Liver (tissue), 3 donors: Measurements from ENCODE around the gene ZNF366.

Experiments used
- EGR1 ChIP-seq, 2 donors: IDR thresholded peaks; 2 replicates each; pipeline ENCODE4 v1.6.1; 2016 to 2018; ENCODE audit warnings: antibody characterized with exemption in 2 of 2, low read depth in 2 of 2
- HNF4G ChIP-seq: IDR thresholded peaks from 2 replicates; pipeline ENCODE4 v1.6.1; 2016; ENCODE audit warnings: antibody characterized with exemption
- RAD21 ChIP-seq, 2 donors: IDR thresholded peaks; 2 replicates each; pipeline ENCODE4 v1.6.1; 2016; ENCODE audit warnings: antibody characterized with exemption in 2 of 2, mild to moderate bottlenecking in 2 of 2
- RXRA ChIP-seq, 2 donors: IDR thresholded peaks; 2 replicates each; pipeline ENCODE4 v1.6.1; 2017 to 2018; ENCODE audit warnings: antibody characterized with exemption in 2 of 2, mild to moderate bottlenecking in 1 of 2
- SP1 ChIP-seq: IDR thresholded peaks from 2 replicates; pipeline ENCODE4 v1.6.1; 2018; ENCODE audit warnings: antibody characterized with exemption, mild to moderate bottlenecking
- YY1 ChIP-seq: IDR thresholded peaks from 2 replicates; pipeline ENCODE4 v1.6.1; 2016; ENCODE audit warnings: antibody characterized with exemption, mild to moderate bottlenecking
- TF ChIP-seq, protein P1 (sequence below): fragments of 150-350 bp; IDR thresholded peaks from 2 replicates; pipeline ENCODE4 v1.5.1; 2017; ENCODE audit warnings: improper control_type of control experiment, low read depth, low read length; ENCODE audit not compliant: missing input control
- TF ChIP-seq, protein P2 (sequence below): IDR thresholded peaks from 2 replicates; pipeline ENCODE4 v1.6.1; 2016; ENCODE audit warnings: antibody characterized with exemption, mild to moderate bottlenecking
- TF ChIP-seq, protein P3 (sequence below): IDR thresholded peaks from 2 replicates; pipeline ENCODE4 v1.6.1; 2016; ENCODE audit warnings: antibody characterized with exemption
- TF ChIP-seq, protein P4 (sequence below): IDR thresholded peaks from 2 replicates; pipeline ENCODE4 v1.6.1; 2016; ENCODE audit warnings: antibody characterized with exemption
- TF ChIP-seq, protein P5 (sequence below): IDR thresholded peaks from 2 replicates; pipeline ENCODE4 v1.6.1; 2016; ENCODE audit warnings: antibody characterized with exemption
- donor health status: healthy.
- donor health status: healthy.

DNA sequence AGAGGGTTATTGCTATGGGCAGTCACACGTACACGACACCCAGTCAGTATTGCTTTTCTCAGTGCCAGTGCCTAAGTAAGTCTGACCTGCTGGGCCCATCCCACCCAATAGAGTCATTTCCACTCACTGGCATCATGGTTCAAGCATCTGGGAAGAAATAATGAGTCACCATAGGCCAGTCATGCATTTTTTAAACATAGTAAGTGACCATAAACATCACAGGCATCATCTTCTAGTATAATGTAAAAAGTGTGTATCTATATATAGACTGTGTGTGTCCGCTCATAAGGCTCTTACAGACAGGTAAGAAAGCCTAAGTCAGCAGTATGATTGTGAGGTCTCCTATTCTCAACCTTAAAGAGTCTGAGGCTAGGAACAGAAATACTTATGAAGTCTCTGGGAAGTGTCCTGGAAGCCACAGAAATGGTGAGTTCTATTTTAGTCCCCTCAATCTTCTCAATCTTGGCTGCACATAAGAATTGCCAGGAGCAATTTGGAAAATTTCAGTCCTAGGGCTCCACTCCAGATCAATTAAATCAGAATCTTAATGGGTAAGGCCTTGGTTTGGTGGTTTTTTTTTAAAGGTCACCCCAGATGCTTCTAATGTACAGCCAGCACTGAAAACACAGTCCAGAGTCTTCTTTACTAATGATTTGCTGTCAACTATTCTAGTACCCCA lies 65.2 kb downstream of the ZNF366 start:
- TF ChIP-seq, protein P1, sequence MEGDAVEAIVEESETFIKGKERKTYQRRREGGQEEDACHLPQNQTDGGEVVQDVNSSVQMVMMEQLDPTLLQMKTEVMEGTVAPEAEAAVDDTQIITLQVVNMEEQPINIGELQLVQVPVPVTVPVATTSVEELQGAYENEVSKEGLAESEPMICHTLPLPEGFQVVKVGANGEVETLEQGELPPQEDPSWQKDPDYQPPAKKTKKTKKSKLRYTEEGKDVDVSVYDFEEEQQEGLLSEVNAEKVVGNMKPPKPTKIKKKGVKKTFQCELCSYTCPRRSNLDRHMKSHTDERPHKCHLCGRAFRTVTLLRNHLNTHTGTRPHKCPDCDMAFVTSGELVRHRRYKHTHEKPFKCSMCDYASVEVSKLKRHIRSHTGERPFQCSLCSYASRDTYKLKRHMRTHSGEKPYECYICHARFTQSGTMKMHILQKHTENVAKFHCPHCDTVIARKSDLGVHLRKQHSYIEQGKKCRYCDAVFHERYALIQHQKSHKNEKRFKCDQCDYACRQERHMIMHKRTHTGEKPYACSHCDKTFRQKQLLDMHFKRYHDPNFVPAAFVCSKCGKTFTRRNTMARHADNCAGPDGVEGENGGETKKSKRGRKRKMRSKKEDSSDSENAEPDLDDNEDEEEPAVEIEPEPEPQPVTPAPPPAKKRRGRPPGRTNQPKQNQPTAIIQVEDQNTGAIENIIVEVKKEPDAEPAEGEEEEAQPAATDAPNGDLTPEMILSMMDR = no peak
- no peak for TF ChIP-seq YY1
- TF ChIP-seq RAD21 (IDR thresholded peaks at IDR 0.05) = no peak
- TF ChIP-seq, protein P2, sequence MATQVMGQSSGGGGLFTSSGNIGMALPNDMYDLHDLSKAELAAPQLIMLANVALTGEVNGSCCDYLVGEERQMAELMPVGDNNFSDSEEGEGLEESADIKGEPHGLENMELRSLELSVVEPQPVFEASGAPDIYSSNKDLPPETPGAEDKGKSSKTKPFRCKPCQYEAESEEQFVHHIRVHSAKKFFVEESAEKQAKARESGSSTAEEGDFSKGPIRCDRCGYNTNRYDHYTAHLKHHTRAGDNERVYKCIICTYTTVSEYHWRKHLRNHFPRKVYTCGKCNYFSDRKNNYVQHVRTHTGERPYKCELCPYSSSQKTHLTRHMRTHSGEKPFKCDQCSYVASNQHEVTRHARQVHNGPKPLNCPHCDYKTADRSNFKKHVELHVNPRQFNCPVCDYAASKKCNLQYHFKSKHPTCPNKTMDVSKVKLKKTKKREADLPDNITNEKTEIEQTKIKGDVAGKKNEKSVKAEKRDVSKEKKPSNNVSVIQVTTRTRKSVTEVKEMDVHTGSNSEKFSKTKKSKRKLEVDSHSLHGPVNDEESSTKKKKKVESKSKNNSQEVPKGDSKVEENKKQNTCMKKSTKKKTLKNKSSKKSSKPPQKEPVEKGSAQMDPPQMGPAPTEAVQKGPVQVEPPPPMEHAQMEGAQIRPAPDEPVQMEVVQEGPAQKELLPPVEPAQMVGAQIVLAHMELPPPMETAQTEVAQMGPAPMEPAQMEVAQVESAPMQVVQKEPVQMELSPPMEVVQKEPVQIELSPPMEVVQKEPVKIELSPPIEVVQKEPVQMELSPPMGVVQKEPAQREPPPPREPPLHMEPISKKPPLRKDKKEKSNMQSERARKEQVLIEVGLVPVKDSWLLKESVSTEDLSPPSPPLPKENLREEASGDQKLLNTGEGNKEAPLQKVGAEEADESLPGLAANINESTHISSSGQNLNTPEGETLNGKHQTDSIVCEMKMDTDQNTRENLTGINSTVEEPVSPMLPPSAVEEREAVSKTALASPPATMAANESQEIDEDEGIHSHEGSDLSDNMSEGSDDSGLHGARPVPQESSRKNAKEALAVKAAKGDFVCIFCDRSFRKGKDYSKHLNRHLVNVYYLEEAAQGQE = no peak
- TF ChIP-seq, protein P3, sequence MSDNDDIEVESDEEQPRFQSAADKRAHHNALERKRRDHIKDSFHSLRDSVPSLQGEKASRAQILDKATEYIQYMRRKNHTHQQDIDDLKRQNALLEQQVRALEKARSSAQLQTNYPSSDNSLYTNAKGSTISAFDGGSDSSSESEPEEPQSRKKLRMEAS = no peak
- TF ChIP-seq EGR1 (IDR thresholded peaks at IDR 0.05; ENCODE audit: low read depth in 2 of 2) = no peak
- TF ChIP-seq, protein P4, sequence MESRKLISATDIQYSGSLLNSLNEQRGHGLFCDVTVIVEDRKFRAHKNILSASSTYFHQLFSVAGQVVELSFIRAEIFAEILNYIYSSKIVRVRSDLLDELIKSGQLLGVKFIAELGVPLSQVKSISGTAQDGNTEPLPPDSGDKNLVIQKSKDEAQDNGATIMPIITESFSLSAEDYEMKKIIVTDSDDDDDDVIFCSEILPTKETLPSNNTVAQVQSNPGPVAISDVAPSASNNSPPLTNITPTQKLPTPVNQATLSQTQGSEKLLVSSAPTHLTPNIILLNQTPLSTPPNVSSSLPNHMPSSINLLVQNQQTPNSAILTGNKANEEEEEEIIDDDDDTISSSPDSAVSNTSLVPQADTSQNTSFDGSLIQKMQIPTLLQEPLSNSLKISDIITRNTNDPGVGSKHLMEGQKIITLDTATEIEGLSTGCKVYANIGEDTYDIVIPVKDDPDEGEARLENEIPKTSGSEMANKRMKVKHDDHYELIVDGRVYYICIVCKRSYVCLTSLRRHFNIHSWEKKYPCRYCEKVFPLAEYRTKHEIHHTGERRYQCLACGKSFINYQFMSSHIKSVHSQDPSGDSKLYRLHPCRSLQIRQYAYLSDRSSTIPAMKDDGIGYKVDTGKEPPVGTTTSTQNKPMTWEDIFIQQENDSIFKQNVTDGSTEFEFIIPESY = no peak
- TF ChIP-seq, protein P5, sequence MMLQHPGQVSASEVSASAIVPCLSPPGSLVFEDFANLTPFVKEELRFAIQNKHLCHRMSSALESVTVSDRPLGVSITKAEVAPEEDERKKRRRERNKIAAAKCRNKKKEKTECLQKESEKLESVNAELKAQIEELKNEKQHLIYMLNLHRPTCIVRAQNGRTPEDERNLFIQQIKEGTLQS = no peak
- no peak for TF ChIP-seq SP1
- TF ChIP-seq RXRA (IDR thresholded peaks at IDR 0.05) = no peak
- no peak for TF ChIP-seq HNF4G
